ENCODE data around the gene PRAC1.

PRAC1 gene

GRCh38 chr17:48751733-48752398 lies 29.5 kb upstream of the PRAC1 start:
- no peak for TF ChIP-seq CTCF (IDR thresholded peaks at IDR 0.05; ENCODE audit: low read depth, low read length)
- DNase-seq (ENCODE audit: extremely low read depth, low read depth) = no peak

GRCh38 chr17:48751172-48751571 lies 28.9 kb upstream of the PRAC1 start:
- no peak for DNase-seq (ENCODE audit: extremely low read depth, low read depth)

DNA sequence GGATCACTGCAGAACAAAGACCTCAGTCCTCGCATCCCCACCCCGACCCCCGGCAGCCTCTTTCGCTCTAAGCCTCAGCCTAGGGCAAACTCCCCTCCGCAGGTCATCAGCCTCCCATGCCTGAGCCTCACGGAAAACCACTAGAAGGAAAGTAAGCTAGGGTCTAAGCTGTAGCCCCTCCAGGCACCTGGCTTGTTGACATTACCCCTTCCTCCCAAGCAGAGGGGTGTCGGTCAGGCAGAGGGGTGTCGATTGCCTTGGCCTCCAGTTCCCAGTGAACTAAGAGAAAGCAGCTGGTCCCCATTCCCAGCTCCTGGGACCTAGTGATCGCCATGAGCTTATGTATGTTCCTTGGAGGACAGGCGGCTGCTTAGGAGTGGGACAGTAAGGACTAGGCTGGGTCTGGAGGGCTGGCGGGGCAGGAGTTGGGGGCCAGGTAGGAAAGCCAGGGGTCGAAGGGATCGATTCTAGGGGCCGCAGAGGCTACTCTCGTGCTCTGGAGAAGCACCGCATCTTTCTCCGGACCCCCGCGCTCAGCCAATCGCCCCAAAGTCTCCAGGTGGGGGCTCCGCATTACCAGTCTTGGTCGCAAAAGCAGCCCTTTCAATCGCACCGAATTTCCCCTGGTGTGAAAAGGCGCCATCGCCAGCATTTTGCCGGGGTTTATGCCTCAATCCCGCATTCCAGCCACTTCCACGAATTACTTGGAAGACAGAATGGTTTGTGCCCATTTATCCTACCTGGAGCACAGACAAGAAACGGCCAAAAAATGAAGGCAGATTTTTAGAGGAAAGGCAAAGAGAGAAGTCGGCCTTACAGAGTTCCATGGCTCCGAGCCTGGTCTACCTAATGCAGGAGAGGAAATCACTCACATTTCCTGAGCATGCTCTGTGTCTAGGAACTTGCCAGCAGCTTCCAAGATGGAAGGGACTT lies 27.6 kb upstream of the PRAC1 start:
- TF ChIP-seq CTCF (IDR thresholded peaks at IDR 0.05; ENCODE audit: low read depth, low read length) = no peak
- DNase-seq (ENCODE audit: extremely low read depth, low read depth) = no peak

More at GRCh38 chr17:48751172-48751571, 28.9 kb upstream of the PRAC1 start:
- TF ChIP-seq CTCF (IDR thresholded peaks at IDR 0.05; ENCODE audit: low read depth, low read length) = no peak

DNA sequence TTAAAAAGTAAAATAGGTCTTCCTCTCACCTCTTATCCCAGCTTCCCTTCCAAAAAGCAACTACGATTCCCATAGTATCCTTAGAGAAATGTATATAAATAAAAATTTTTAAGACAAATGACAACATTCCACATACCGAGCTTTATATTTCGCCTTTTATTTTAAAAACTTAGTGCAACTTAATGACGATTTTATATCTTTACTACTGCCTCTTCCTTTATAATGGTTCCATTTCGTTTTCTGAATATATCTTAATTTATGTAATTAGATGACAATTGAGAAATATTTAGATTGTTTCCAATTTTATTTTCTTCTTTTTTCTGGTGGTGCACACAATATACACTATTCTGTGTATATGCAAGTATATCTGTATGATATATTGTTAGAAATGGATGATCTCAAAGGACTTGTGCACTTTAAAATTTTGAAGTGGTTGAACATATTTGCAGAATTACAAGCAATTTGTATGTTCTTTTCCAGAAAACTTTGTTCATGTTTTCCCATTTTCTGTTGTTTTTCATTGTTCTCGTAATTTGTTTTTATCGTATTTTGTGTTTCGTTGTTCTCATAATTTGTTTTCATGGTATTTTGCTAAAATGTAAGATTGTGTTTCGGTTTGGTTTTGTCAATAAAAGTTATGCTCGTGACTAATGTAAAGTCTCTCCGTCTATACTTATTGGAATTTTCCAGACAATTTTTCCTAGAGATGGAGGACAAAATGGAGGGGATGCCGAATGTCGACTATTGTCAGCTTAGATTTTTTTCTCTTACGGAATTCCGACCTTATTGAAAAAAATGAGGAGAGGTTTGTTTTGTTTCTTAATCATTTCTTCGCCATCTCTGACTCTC lies 26.6 kb upstream of the PRAC1 start:
- DNase-seq (ENCODE audit: extremely low read depth, low read depth) = no peak
- no peak for TF ChIP-seq CTCF (IDR thresholded peaks at IDR 0.05; ENCODE audit: low read depth, low read length)

GRCh38 chr17:48747445-48748363 lies 25.4 kb upstream of the PRAC1 start:
- no peak for TF ChIP-seq CTCF (IDR thresholded peaks at IDR 0.05; ENCODE audit: low read depth, low read length)
- DNase-seq (ENCODE audit: extremely low read depth, low read depth) = no peak

GRCh38 chr17:48746916-48747444 lies 24.7 kb upstream of the PRAC1 start:
- TF ChIP-seq CTCF (IDR thresholded peaks at IDR 0.05; ENCODE audit: low read depth, low read length) = no peak
- no peak for DNase-seq (ENCODE audit: extremely low read depth, low read depth)

Measured in AG09319 (cell line).